Ovary (tissue), 9 donors: Measurements from ENCODE around the gene BAHCC1. TPM values are rescaled to one million over a fixed set of nuclear protein-coding genes. Genes with fewer than 3 reads are reported as not detected.

ENCODE experiments used
- DNase-seq, 5 donors: peaks; one replicate each; pipeline ENCODE4 v3.0.0-alpha.2; 2019 to 2020
- H3K27ac ChIP-seq, 2 donors: fragments of 200-600 bp; one replicate each; pipeline versions ENCODE4 v1.5.1 to v1.8.0; 2019 to 2022
- H3K27me3 ChIP-seq: fragments of 200-600 bp; one replicate; pipeline ENCODE4 v1.8.0; 2022
- H3K36me3 ChIP-seq: fragments of 200-600 bp; sonication (generic); one replicate; pipeline ENCODE4 v1.5.1; 2019
- H3K4me1 ChIP-seq: one replicate; pipeline ENCODE4 v1.8.1; 2013; ENCODE audit warnings: mild to moderate bottlenecking, moderate library complexity; ENCODE audit not compliant: insufficient read depth
- H3K4me3 ChIP-seq: fragments of 200-600 bp; sonication (generic); one replicate; pipeline ENCODE4 v1.5.1; 2017
- H3K9me3 ChIP-seq, 2 donors: fragments of 200-600 bp in 1 of 2; sonication (generic) in 1 of 2; one replicate each; pipeline versions ENCODE4 v1.5.1 to v1.8.1; 2013 to 2019; ENCODE audit warnings: mild to moderate bottlenecking in 1 of 2, moderate library complexity in 1 of 2
- EP300 ChIP-seq: sonication (generic); formaldehyde crosslinking; IDR thresholded peaks from one replicate; pipeline ENCODE4 v1.6.1; 2017; ENCODE audit warnings: antibody characterized with exemption
- POLR2A ChIP-seq: fragments of 450-650 bp; IDR thresholded peaks from one replicate; pipeline ENCODE4 v1.6.1; 2017; ENCODE audit warnings: antibody characterized with exemption, mild to moderate bottlenecking, moderate library complexity
- WGBS, 3 donors: extraction: QIAGEN DNeasy Blood & Tissue Kit in 1 of 3; methylation state at CpG; one replicate each; pipeline versions ENCODE4 v1.1.5 to v1.1.7; 2013 to 2017; 5-methylcytosine and 5-hydroxymethylcytosine counted together
- intact Hi-C, 4 donors: fragments of 100-400 bp; cut with DNase I; formaldehyde crosslinking; loops; one replicate each; pipeline versions ENCODE4 v1.11.0 to v1.15.1; 2022 to 2023
- polyA plus RNA-seq, 2 donors: library from polyadenylated mRNA; stranded (reverse); fragments of 200-250 nt in 1 of 2; fragments of 350-450 nt in 1 of 2; fragmentation: Illumina TruSeq in 1 of 2; extraction: RNeasy Lipid Tissue Mini Kit (QIAGEN cat#74804) in 1 of 2; gene quantifications; one replicate each; pipeline ENCODE4 v1.2.3, GENCODE V29; 2013 to 2014
- total RNA-seq, 7 donors: library from RNA; depleted of rRNA in 2 of 7; stranded (reverse); fragments of >200 nt in 2 of 7; fragmentation: NEBNext Ultra II Directional in 3 of 7; extraction: Animal tissue kit (Norgen Biotek cat#: 25700) in 3 of 7; gene quantifications; one replicate each; pipeline versions ENCODE4 v1.1.0 to v1.2.4, GENCODE V29; 2016 to 2023
- TF ChIP-seq, protein P1 (sequence below), 3 donors: fragments of 450-650 bp in 2 of 3; fragments of 200-600 bp in 1 of 3; IDR thresholded peaks; one replicate each; pipeline versions ENCODE4 v1.5.1 to v1.8.0; 2016 to 2022; ENCODE audit warnings: antibody characterized with exemption in 3 of 3, mild to moderate bottlenecking in 1 of 3
- donor health status: DM: no; HTN: no; CAD: no; lungs with moderate emphysema.
- donor health status: DM: no; HTN: no; CAD: no.
- donor health status: Bipolar disorder and iron deficiency.
- donor health status: DM: yes; HTN: yes; CAD: no.
- donor health status: DM: no; HTN: no; CAD: no.
- donor health status: DM: yes; HTN: yes; CAD: no.

BAHCC1 gene
- total and polyA plus RNA-seq, 9 donors = 1.9 to 31.9 (median 18.4) TPM

DNA sequence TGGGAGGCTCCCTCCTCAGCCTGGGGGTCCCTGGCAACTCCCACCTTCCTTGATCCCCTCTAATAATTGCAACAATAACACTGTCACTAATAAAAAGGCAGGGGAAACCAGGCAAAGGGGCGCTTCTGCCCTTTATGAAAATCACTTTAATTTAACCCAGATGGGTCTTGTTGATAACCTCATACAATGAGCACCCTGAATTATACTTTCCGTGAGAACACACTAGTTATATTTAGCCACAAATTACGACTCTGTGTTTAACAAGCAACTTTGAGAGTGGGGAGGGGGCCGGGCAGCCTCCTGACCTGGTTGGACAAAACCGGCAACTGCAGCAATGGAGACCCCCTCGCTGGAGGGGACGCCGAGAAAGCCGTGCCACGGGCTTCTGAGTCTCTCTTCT is 5.7 kb upstream of the BAHCC1 start:
- peak overlapping the region in 1 of 2 donors; percentile 83 for H3K27ac ChIP-seq
- peaks cover 24% of the 10 kb centered on the region for H3K4me1 ChIP-seq
- H3K9me3 ChIP-seq = no peaks in the 10 kb centered on the region
- intact Hi-C loops = no loop called here
- WGBS, 3 donors = 83 to 94% (median 93%) methylated on average over 10 of the region's 10 CpGs
- DNase-seq = no peak
- no peaks in the 10 kb centered on the region for H3K36me3 ChIP-seq
- TF ChIP-seq, protein P1, sequence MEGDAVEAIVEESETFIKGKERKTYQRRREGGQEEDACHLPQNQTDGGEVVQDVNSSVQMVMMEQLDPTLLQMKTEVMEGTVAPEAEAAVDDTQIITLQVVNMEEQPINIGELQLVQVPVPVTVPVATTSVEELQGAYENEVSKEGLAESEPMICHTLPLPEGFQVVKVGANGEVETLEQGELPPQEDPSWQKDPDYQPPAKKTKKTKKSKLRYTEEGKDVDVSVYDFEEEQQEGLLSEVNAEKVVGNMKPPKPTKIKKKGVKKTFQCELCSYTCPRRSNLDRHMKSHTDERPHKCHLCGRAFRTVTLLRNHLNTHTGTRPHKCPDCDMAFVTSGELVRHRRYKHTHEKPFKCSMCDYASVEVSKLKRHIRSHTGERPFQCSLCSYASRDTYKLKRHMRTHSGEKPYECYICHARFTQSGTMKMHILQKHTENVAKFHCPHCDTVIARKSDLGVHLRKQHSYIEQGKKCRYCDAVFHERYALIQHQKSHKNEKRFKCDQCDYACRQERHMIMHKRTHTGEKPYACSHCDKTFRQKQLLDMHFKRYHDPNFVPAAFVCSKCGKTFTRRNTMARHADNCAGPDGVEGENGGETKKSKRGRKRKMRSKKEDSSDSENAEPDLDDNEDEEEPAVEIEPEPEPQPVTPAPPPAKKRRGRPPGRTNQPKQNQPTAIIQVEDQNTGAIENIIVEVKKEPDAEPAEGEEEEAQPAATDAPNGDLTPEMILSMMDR (IDR thresholded peaks at IDR 0.05) = no peak
- TF ChIP-seq POLR2A (no peak), EP300 (no peak)
- H3K27me3 ChIP-seq = no peaks in the 10 kb centered on the region
- H3K4me3 ChIP-seq = no peak overlapping the region

- intact Hi-C loops = loop anchor here in 1 of 4 donors (5.0 to 10.0 kb wide), 2 partner anchors 92 to 95 kb away; partner anchors contain the start of gene SLC38A10
- DNase-seq = peak in 2 of 5 donors; percentile 35 to 42
- WGBS, 3 donors = 83 to 86% (median 85%) methylated on average over 17 of the region's 17 CpGs
- Histone ChIP-seq H3K36me3 (no peaks in the 10 kb centered on the region), H3K4me3 (no peak overlapping the region), H3K27ac (peak overlapping the region in 1 of 2 donors; percentile 38), H3K9me3 (no peaks in the 10 kb centered on the region), H3K4me1 (peaks cover 28% of the 10 kb centered on the region), H3K27me3 (no peaks in the 10 kb centered on the region)
- TF ChIP-seq EP300 (no peak), POLR2A (no peak)
- TF ChIP-seq, protein P1 (IDR thresholded peaks at IDR 0.05) = no peak
These were observed 5.0 kb upstream of the BAHCC1 start for GRCh38 chr17:81390029-81390872.

GRCh38 chr17:81390873-81391255 is 4.4 kb upstream of the BAHCC1 start:
- no peak overlapping the region for H3K4me3 ChIP-seq
- H3K9me3 ChIP-seq = no peaks in the 10 kb centered on the region
- H3K27ac ChIP-seq = peak overlapping the region in 1 of 2 donors; percentile 92
- intact Hi-C loops = loop anchor here in 1 of 4 donors (5.0 to 10.0 kb wide), 2 partner anchors 91 to 96 kb away; partner anchors contain the start of gene SLC38A10
- no peak for DNase-seq
- TF ChIP-seq EP300 = no peak
- no peak for TF ChIP-seq POLR2A
- TF ChIP-seq, protein P1 (IDR thresholded peaks at IDR 0.05) = no peak
- H3K27me3 ChIP-seq = no peaks in the 10 kb centered on the region
- peaks cover 28% of the 10 kb centered on the region for H3K4me1 ChIP-seq
- H3K36me3 ChIP-seq = no peaks in the 10 kb centered on the region
- WGBS, 3 donors = 95 to 96% (median 95%) methylated on average over 13 of the region's 13 CpGs

DNA sequence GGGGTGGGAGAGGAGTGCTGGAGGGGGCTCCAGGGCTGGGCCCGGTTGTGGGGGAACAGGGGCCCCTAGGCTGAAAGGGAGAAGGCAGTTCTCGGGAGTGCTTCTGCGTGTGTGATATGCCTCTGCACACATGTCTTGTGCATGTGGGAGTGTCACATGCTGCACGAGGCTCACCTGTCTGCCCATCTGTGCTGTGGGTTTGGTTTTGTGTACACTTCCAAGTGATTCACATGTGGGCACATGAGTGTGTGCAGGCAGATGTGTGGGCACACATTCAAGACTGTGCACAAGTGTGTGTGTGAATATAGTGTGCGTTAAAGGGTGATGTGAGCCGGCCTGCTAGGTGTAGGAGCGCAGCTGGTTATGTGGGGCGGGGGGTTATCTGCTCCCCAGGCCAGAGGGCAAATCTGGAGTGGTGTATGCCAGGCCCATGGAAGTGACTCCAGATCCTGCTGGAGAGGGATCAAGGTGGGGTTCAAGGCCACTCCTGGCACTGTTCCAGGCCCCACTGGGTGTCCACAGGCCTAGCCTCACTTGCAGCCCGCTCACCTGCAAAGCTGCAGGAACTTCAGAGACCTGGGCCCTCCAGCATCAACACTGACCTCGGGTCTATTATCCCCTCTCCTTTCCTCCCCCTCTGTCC is 3.8 kb upstream of the BAHCC1 start:
- H3K36me3 ChIP-seq = no peaks in the 10 kb centered on the region
- no peaks in the 10 kb centered on the region for H3K27me3 ChIP-seq
- peaks cover 24% of the 10 kb centered on the region for H3K4me1 ChIP-seq
- no peaks in the 10 kb centered on the region for H3K9me3 ChIP-seq
- intact Hi-C loops = loop anchor here in 1 of 4 donors (5.0 to 10.0 kb wide), 2 partner anchors 91 to 97 kb away; partner anchors contain the start of gene SLC38A10
- no peak for TF ChIP-seq POLR2A
- TF ChIP-seq EP300 = no peak
- TF ChIP-seq, protein P1 (IDR thresholded peaks at IDR 0.05) = no peak
- peak overlapping the region; percentile 91 to 92 for H3K27ac ChIP-seq
- WGBS, 3 donors = 45 to 63% (median 52%) methylated on average over 10 of the region's 10 CpGs
- H3K4me3 ChIP-seq = peak overlapping the region; percentile 69
- DNase-seq = peak in 4 of 5 donors; percentile 70 to 81 (median 78)
